Activated naive CD4-positive, alpha-beta T cell treated with anti-CD3 and anti-CD28 coated beads, Interleukin-2, amount 10 ng/mL, durations not matched to agents 7 days and 5 days (primary cell): Measurements from ENCODE around the gene PTCD2.
A peak's percentile ranks its signal among the peaks of the same experiment; 100 is the strongest.

Source experiments
- CTCF ChIA-PET: fragments of 350-600 bp; sonication (Branson Sonifier 250); formaldehyde crosslinking; loops from one replicate; lab custom pipeline; 2021; ENCODE audit warnings: antibody characterized with exemption; lab: Charles Lee
- DNase-seq: peaks from one replicate; pipeline ENCODE4 v3.0.0-alpha.2; 2020
- H3K27ac Mint-ChIP-seq: one replicate; pipeline ENCODE4 v1.8.0; 2021; ENCODE audit warnings: mild to moderate bottlenecking, moderate library complexity, mixed read lengths
- H3K27me3 Mint-ChIP-seq: one replicate; pipeline ENCODE4 v1.8.0; 2021; ENCODE audit warnings: mild to moderate bottlenecking, mixed read lengths
- H3K36me3 Mint-ChIP-seq: one replicate; pipeline ENCODE4 v1.8.0; 2021; ENCODE audit warnings: mixed read lengths
- H3K4me1 Mint-ChIP-seq: one replicate; pipeline ENCODE4 v1.8.0; 2021; ENCODE audit warnings: mixed read lengths
- H3K4me3 Mint-ChIP-seq: one replicate; pipeline ENCODE4 v1.8.0; 2021; ENCODE audit warnings: mild to moderate bottlenecking, moderate library complexity, mixed read lengths
- H3K9me3 Mint-ChIP-seq: one replicate; pipeline ENCODE4 v1.8.0; 2021; ENCODE audit warnings: mixed read lengths

PTCD2 gene

GRCh38 chr5:72346398-72346797 is 26.2 kb downstream of the PTCD2 start:
- H3K27me3 Mint-ChIP-seq, result no peaks in the 10 kb centered on the region
- CTCF ChIA-PET, result no interaction called here
- peaks cover 12% of the 10 kb centered on the region for H3K4me1 Mint-ChIP-seq
- H3K4me3 Mint-ChIP-seq, result no peak overlapping the region
- H3K36me3 Mint-ChIP-seq, result peaks cover 24% of the 10 kb centered on the region
- no peaks in the 10 kb centered on the region for H3K9me3 Mint-ChIP-seq
- no peak overlapping the region for H3K27ac Mint-ChIP-seq
- DNase-seq, result no peak

- Mint-ChIP-seq H3K4me3 (no peak overlapping the region), H3K4me1 (peaks cover 12% of the 10 kb centered on the region), H3K36me3 (peaks cover 26% of the 10 kb centered on the region), H3K27ac (no peak overlapping the region), H3K9me3 (no peaks in the 10 kb centered on the region), H3K27me3 (no peaks in the 10 kb centered on the region)
- no peak for DNase-seq
- CTCF ChIA-PET, result no interaction called here
Observed at GRCh38 chr5:72347801-72348308, 27.7 kb downstream of the PTCD2 start.

- CTCF ChIA-PET, result no interaction called here
- Mint-ChIP-seq H3K4me3 (no peak overlapping the region), H3K9me3 (no peaks in the 10 kb centered on the region), H3K27ac (no peak overlapping the region), H3K4me1 (peaks cover 12% of the 10 kb centered on the region), H3K27me3 (no peaks in the 10 kb centered on the region), H3K36me3 (peaks cover 6% of the 10 kb centered on the region)
- no peak for DNase-seq
Observed at GRCh38 chr5:72351376-72351775, 31.2 kb downstream of the PTCD2 start.

GRCh38 chr5:72352616-72353015 is 32.4 kb downstream of the PTCD2 start:
- CTCF ChIA-PET, result no interaction called here
- no peak overlapping the region for H3K4me3 Mint-ChIP-seq
- no peaks in the 10 kb centered on the region for H3K9me3 Mint-ChIP-seq
- no peaks in the 10 kb centered on the region for H3K27me3 Mint-ChIP-seq
- no peak for DNase-seq
- peaks cover 6% of the 10 kb centered on the region for H3K36me3 Mint-ChIP-seq
- H3K27ac Mint-ChIP-seq, result no peak overlapping the region
- H3K4me1 Mint-ChIP-seq, result peaks cover 12% of the 10 kb centered on the region

- no peaks in the 10 kb centered on the region for H3K9me3 Mint-ChIP-seq
- CTCF ChIA-PET, result interaction anchor here (1.6 kb wide), 1 partner anchor 13 kb away, joined by 3 read pairs; no protein-coding TSS in a partner anchor
- no peak overlapping the region for H3K27ac Mint-ChIP-seq
- no peak for DNase-seq
- peaks cover 12% of the 10 kb centered on the region for H3K4me1 Mint-ChIP-seq
- no peaks in the 10 kb centered on the region for H3K27me3 Mint-ChIP-seq
- H3K4me3 Mint-ChIP-seq, result no peak overlapping the region
- peaks cover 6% of the 10 kb centered on the region for H3K36me3 Mint-ChIP-seq
Observed at GRCh38 chr5:72353046-72353445, 32.9 kb downstream of the PTCD2 start.

GRCh38 chr5:72355706-72356299 is 35.6 kb downstream of the PTCD2 start:
- peaks cover 15% of the 10 kb centered on the region for H3K36me3 Mint-ChIP-seq
- H3K9me3 Mint-ChIP-seq, result no peaks in the 10 kb centered on the region
- DNase-seq, result no peak
- CTCF ChIA-PET, result no interaction called here
- no peak overlapping the region for H3K4me3 Mint-ChIP-seq
- no peaks in the 10 kb centered on the region for H3K4me1 Mint-ChIP-seq
- no peak overlapping the region for H3K27ac Mint-ChIP-seq
- no peaks in the 10 kb centered on the region for H3K27me3 Mint-ChIP-seq

GRCh38 chr5:72356361-72356760 is 36.2 kb downstream of the PTCD2 start:
- no peaks in the 10 kb centered on the region for H3K27me3 Mint-ChIP-seq
- no peak overlapping the region for H3K27ac Mint-ChIP-seq
- CTCF ChIA-PET, result interaction anchor here (0.9 kb wide), 1 partner anchor 255 kb away, joined by 3 read pairs; no protein-coding TSS in a partner anchor
- no peak for DNase-seq
- peaks cover 14% of the 10 kb centered on the region for H3K36me3 Mint-ChIP-seq
- H3K4me3 Mint-ChIP-seq, result no peak overlapping the region
- no peaks in the 10 kb centered on the region for H3K9me3 Mint-ChIP-seq
- H3K4me1 Mint-ChIP-seq, result no peaks in the 10 kb centered on the region

- Mint-ChIP-seq H3K4me1 (no peaks in the 10 kb centered on the region), H3K4me3 (no peak overlapping the region), H3K9me3 (no peaks in the 10 kb centered on the region), H3K36me3 (peaks cover 18% of the 10 kb centered on the region), H3K27ac (no peak overlapping the region), H3K27me3 (no peaks in the 10 kb centered on the region)
- no peak for DNase-seq
- CTCF ChIA-PET, result no interaction called here
Observed at GRCh38 chr5:72358925-72359324, 38.8 kb downstream of the PTCD2 start.

- H3K4me3 Mint-ChIP-seq, result no peak overlapping the region
- H3K27me3 Mint-ChIP-seq, result no peaks in the 10 kb centered on the region
- CTCF ChIA-PET, result no interaction called here
- no peaks in the 10 kb centered on the region for H3K4me1 Mint-ChIP-seq
- H3K9me3 Mint-ChIP-seq, result no peaks in the 10 kb centered on the region
- H3K36me3 Mint-ChIP-seq, result peaks cover 19% of the 10 kb centered on the region
- DNase-seq, result no peak
- no peak overlapping the region for H3K27ac Mint-ChIP-seq
Observed at GRCh38 chr5:72359886-72360285, 39.7 kb downstream of the PTCD2 start.

GRCh38 chr5:72363166-72363802 is 43.1 kb downstream of the PTCD2 start:
- Mint-ChIP-seq H3K4me3 (no peak overlapping the region), H3K36me3 (peaks cover 19% of the 10 kb centered on the region), H3K27ac (no peak overlapping the region), H3K4me1 (no peaks in the 10 kb centered on the region), H3K9me3 (no peaks in the 10 kb centered on the region), H3K27me3 (no peaks in the 10 kb centered on the region)
- DNase-seq, result no peak
- CTCF ChIA-PET, result interaction anchor here (1.4 kb wide), 1 partner anchor 161 kb away, joined by 3 read pairs; no protein-coding TSS in a partner anchor

- H3K4me3 Mint-ChIP-seq, result no peak overlapping the region
- CTCF ChIA-PET, result interaction anchor here (1.4 kb wide), 1 partner anchor 160 kb away, joined by 3 read pairs; no protein-coding TSS in a partner anchor
- H3K9me3 Mint-ChIP-seq, result no peaks in the 10 kb centered on the region
- DNase-seq, result no peak
- no peaks in the 10 kb centered on the region for H3K27me3 Mint-ChIP-seq
- peaks cover 18% of the 10 kb centered on the region for H3K36me3 Mint-ChIP-seq
- no peaks in the 10 kb centered on the region for H3K4me1 Mint-ChIP-seq
- H3K27ac Mint-ChIP-seq, result no peak overlapping the region
Observed at GRCh38 chr5:72364171-72364570, 44.0 kb downstream of the PTCD2 start.

- no peak overlapping the region for H3K27ac Mint-ChIP-seq
- H3K4me3 Mint-ChIP-seq, result no peak overlapping the region
- peaks cover 12% of the 10 kb centered on the region for H3K36me3 Mint-ChIP-seq
- no peaks in the 10 kb centered on the region for H3K4me1 Mint-ChIP-seq
- DNase-seq, result no peak
- no peaks in the 10 kb centered on the region for H3K9me3 Mint-ChIP-seq
- H3K27me3 Mint-ChIP-seq, result no peaks in the 10 kb centered on the region
- CTCF ChIA-PET, result interaction anchor here (2.8 kb wide), 1 partner anchor 159 kb away, joined by 26 read pairs; no protein-coding TSS in a partner anchor
Observed at GRCh38 chr5:72364951-72365350, 44.8 kb downstream of the PTCD2 start.

- Mint-ChIP-seq H3K36me3 (peaks cover 7% of the 10 kb centered on the region), H3K27ac (no peak overlapping the region)
- DNase-seq, result peak; percentile 58
Observed at GRCh38 chr5:72366324-72366976, 46.3 kb downstream of the PTCD2 start.

GRCh38 chr5:72368271-72368670 is 48.1 kb downstream of the PTCD2 start:
- no peak overlapping the region for H3K4me3 Mint-ChIP-seq
- H3K9me3 Mint-ChIP-seq, result no peaks in the 10 kb centered on the region
- CTCF ChIA-PET, result interaction anchor here (0.7 to 1.0 kb wide), 2 partner anchors 11 to 449 kb away, joined by 3 read pairs; no protein-coding TSS in a partner anchor
- H3K27ac Mint-ChIP-seq, result no peak overlapping the region
- H3K4me1 Mint-ChIP-seq, result no peaks in the 10 kb centered on the region
- H3K27me3 Mint-ChIP-seq, result no peaks in the 10 kb centered on the region
- peaks cover 1% of the 10 kb centered on the region for H3K36me3 Mint-ChIP-seq
- no peak for DNase-seq

More at GRCh38 chr5:72366324-72366976, 46.3 kb downstream of the PTCD2 start:
- no peaks in the 10 kb centered on the region for H3K27me3 Mint-ChIP-seq
- no peak overlapping the region for H3K4me3 Mint-ChIP-seq
- CTCF ChIA-PET, result interaction anchor here (0.7 to 2.8 kb wide), 7 partner anchors 13 to 483 kb away, joined by 3 to 26 read pairs (median 3); no protein-coding TSS in a partner anchor
- H3K9me3 Mint-ChIP-seq, result no peaks in the 10 kb centered on the region
- no peaks in the 10 kb centered on the region for H3K4me1 Mint-ChIP-seq
